ENCODE measurements around the gene MUC4. TPM values are rescaled to one million over a fixed set of nuclear protein-coding genes. Genes with fewer than 3 reads are reported as not detected.
A peak's percentile ranks its signal among the peaks of the same experiment; 100 is the strongest.

Gene MUC4
- total and polyA plus RNA-seq, 2 donors from 2014 or later: 0.19 TPM; not detected in 1

GRCh38 chr3:195854628-195855294 is 43.0 kb upstream of the MUC4 start:
- no peak overlapping the region for H3K4me3 ChIP-seq (ENCODE audit: low read length in 3 of 3)
- intact Hi-C loops (cut with DNase I): no loop called here
- peak; percentile 24 to 53 (median 47) for DNase-seq
- FAIRE-seq: no peak
- H3K9me3 ChIP-seq (ENCODE audit: control insufficient read depth in 2 of 3, insufficient read depth in 1 of 3, low read length in 3 of 3): no peaks in the 10 kb centered on the region
- peaks cover 0 to 4% (median 0%) of the 10 kb centered on the region in 3 donors for H3K4me1 ChIP-seq (ENCODE audit: control insufficient read depth in 2 of 3, insufficient read depth in 2 of 3, low read depth in 1 of 3, low read length in 3 of 3)
- H3K36me3 ChIP-seq (ENCODE audit: control insufficient read depth in 2 of 3, insufficient read depth in 3 of 3, low read length in 3 of 3): no peaks in the 10 kb centered on the region
- no peak overlapping the region for H3K9ac ChIP-seq (ENCODE audit: low read length in 3 of 3)
- TF ChIP-seq CTCF (IDR thresholded peaks at IDR 0.05; ENCODE audit: borderline replicate concordance, extremely low read depth, insufficient read depth): no peak
- H3K27ac ChIP-seq (ENCODE audit: low read depth in 2 of 2, low read length in 2 of 2): no peak overlapping the region
- peaks cover 2% of the 10 kb centered on the region for H3K27me3 ChIP-seq (ENCODE audit: control insufficient read depth, insufficient read depth, low read length)

GRCh38 chr3:195853996-195854395 is 42.3 kb upstream of the MUC4 start:
- FAIRE-seq (no peak), DNase-seq (no peak)
- Histone ChIP-seq H3K27me3 (ENCODE audit: control insufficient read depth, insufficient read depth, low read length) (peaks cover 2% of the 10 kb centered on the region), H3K9ac (ENCODE audit: low read length in 3 of 3) (no peak overlapping the region), H3K4me1 (ENCODE audit: control insufficient read depth in 2 of 3, insufficient read depth in 2 of 3, low read depth in 1 of 3, low read length in 3 of 3) (no peaks in the 10 kb centered on the region), H3K27ac (ENCODE audit: low read depth in 2 of 2, low read length in 2 of 2) (no peak overlapping the region), H3K4me3 (ENCODE audit: low read length in 3 of 3) (no peak overlapping the region), H3K9me3 (ENCODE audit: control insufficient read depth in 2 of 3, insufficient read depth in 1 of 3, low read length in 3 of 3) (no peaks in the 10 kb centered on the region), H3K36me3 (ENCODE audit: control insufficient read depth in 2 of 3, insufficient read depth in 3 of 3, low read length in 3 of 3) (no peaks in the 10 kb centered on the region)
- TF ChIP-seq CTCF (IDR thresholded peaks at IDR 0.05; ENCODE audit: borderline replicate concordance, extremely low read depth, insufficient read depth): no peak
- intact Hi-C loops (cut with DNase I): no loop called here

GRCh38 chr3:195853036-195853435 is 41.3 kb upstream of the MUC4 start:
- Histone ChIP-seq H3K4me3 (ENCODE audit: low read length in 3 of 3) (no peak overlapping the region), H3K27me3 (ENCODE audit: control insufficient read depth, insufficient read depth, low read length) (peaks cover 2% of the 10 kb centered on the region), H3K4me1 (ENCODE audit: control insufficient read depth in 2 of 3, insufficient read depth in 2 of 3, low read depth in 1 of 3, low read length in 3 of 3) (no peaks in the 10 kb centered on the region), H3K9ac (ENCODE audit: low read length in 3 of 3) (no peak overlapping the region), H3K36me3 (ENCODE audit: control insufficient read depth in 2 of 3, insufficient read depth in 3 of 3, low read length in 3 of 3) (no peaks in the 10 kb centered on the region), H3K27ac (ENCODE audit: low read depth in 2 of 2, low read length in 2 of 2) (no peak overlapping the region), H3K9me3 (ENCODE audit: control insufficient read depth in 2 of 3, insufficient read depth in 1 of 3, low read length in 3 of 3) (no peaks in the 10 kb centered on the region)
- FAIRE-seq (no peak), DNase-seq (peak in 1 of 5 donors; percentile 62)
- TF ChIP-seq CTCF (IDR thresholded peaks at IDR 0.05; ENCODE audit: borderline replicate concordance, extremely low read depth, insufficient read depth): no peak
- intact Hi-C loops (cut with DNase I): no loop called here
